HL-60 (cell line): Measurements from ENCODE around the gene NIBAN1.

Source experiments
- DNase-seq, 2 experiments: peaks; one replicate each; pipeline ENCODE4 v3.0.0-alpha.2; 2010 to 2020; ENCODE audit warnings: low read depth in 1 of 2, low spot score in 1 of 2
- H3K27ac ChIP-seq: fragments of 250-450 bp; sonication (Bioruptor Pico); replicated peaks from 2 replicates; pipeline ENCODE4 v1.5.1; 2020; ENCODE audit warnings: mild to moderate bottlenecking, moderate library complexity
- H3K27me3 ChIP-seq: fragments of 250-450 bp; sonication (Bioruptor Pico); 2 replicates; pipeline ENCODE4 v1.5.1; 2021; ENCODE audit warnings: mild to moderate bottlenecking, moderate library complexity; ENCODE audit not compliant: insufficient read depth, poor library complexity, severe bottlenecking
- H3K4me3 ChIP-seq: replicated peaks from 2 replicates; pipeline ENCODE4 v1.5.1; 2011; ENCODE audit warnings: mild to moderate bottlenecking, control low read depth, low read length; ENCODE audit not compliant: insufficient read depth
- GABPA ChIP-seq: IDR thresholded peaks from 2 replicates; pipeline ENCODE4 v1.6.1; 2012; ENCODE audit warnings: low read depth
- POLR2AphosphoS5 ChIP-seq: IDR thresholded peaks from 2 replicates; pipeline ENCODE4 v1.6.1; 2012; ENCODE audit warnings: low read depth
- SPI1 ChIP-seq: IDR thresholded peaks from 2 replicates; pipeline ENCODE4 v1.6.1; 2012; ENCODE audit warnings: low read depth, mild to moderate bottlenecking, borderline replicate concordance
- TF ChIP-seq, protein P1 (sequence below): IDR thresholded peaks from 2 replicates; pipeline ENCODE4 v1.6.1; 2012; ENCODE audit warnings: low read depth; ENCODE audit not compliant: insufficient replicate concordance
- TF ChIP-seq, protein P2 (sequence below): IDR thresholded peaks from one replicate; pipeline ENCODE4 v1.5.1; 2011; ENCODE audit warnings: low read length, control low read depth, inconsistent platforms; ENCODE audit not compliant: insufficient read depth

Gene NIBAN1

DNA sequence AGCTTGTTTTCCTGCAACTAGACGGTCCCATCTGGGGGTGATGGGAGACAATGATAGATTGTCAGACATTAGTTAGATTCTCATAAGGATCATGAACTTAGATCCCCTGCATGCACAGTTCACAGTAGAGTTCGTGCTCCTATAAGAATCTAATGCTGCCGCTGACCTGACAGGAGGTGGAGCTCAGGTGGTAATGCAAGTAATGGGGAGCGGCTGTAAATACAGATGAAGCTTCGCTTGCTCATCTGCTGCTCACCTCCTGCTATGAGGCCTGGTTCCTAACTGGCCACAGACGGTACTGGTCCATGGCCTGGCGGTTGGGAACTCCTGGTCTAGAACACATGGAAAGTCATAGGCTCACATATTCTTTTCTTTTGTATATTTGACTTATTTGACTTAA lies 42.0 kb downstream of the NIBAN1 start:
- no peak overlapping the region for H3K4me3 ChIP-seq
- TF ChIP-seq GABPA, result no peak
- TF ChIP-seq POLR2AphosphoS5, result no peak
- TF ChIP-seq, protein P1, sequence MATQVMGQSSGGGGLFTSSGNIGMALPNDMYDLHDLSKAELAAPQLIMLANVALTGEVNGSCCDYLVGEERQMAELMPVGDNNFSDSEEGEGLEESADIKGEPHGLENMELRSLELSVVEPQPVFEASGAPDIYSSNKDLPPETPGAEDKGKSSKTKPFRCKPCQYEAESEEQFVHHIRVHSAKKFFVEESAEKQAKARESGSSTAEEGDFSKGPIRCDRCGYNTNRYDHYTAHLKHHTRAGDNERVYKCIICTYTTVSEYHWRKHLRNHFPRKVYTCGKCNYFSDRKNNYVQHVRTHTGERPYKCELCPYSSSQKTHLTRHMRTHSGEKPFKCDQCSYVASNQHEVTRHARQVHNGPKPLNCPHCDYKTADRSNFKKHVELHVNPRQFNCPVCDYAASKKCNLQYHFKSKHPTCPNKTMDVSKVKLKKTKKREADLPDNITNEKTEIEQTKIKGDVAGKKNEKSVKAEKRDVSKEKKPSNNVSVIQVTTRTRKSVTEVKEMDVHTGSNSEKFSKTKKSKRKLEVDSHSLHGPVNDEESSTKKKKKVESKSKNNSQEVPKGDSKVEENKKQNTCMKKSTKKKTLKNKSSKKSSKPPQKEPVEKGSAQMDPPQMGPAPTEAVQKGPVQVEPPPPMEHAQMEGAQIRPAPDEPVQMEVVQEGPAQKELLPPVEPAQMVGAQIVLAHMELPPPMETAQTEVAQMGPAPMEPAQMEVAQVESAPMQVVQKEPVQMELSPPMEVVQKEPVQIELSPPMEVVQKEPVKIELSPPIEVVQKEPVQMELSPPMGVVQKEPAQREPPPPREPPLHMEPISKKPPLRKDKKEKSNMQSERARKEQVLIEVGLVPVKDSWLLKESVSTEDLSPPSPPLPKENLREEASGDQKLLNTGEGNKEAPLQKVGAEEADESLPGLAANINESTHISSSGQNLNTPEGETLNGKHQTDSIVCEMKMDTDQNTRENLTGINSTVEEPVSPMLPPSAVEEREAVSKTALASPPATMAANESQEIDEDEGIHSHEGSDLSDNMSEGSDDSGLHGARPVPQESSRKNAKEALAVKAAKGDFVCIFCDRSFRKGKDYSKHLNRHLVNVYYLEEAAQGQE, result no peak
- TF ChIP-seq, protein P2, sequence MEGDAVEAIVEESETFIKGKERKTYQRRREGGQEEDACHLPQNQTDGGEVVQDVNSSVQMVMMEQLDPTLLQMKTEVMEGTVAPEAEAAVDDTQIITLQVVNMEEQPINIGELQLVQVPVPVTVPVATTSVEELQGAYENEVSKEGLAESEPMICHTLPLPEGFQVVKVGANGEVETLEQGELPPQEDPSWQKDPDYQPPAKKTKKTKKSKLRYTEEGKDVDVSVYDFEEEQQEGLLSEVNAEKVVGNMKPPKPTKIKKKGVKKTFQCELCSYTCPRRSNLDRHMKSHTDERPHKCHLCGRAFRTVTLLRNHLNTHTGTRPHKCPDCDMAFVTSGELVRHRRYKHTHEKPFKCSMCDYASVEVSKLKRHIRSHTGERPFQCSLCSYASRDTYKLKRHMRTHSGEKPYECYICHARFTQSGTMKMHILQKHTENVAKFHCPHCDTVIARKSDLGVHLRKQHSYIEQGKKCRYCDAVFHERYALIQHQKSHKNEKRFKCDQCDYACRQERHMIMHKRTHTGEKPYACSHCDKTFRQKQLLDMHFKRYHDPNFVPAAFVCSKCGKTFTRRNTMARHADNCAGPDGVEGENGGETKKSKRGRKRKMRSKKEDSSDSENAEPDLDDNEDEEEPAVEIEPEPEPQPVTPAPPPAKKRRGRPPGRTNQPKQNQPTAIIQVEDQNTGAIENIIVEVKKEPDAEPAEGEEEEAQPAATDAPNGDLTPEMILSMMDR, result no peak
- no peak for TF ChIP-seq SPI1
- no peaks in the 10 kb centered on the region for H3K27me3 ChIP-seq

DNA sequence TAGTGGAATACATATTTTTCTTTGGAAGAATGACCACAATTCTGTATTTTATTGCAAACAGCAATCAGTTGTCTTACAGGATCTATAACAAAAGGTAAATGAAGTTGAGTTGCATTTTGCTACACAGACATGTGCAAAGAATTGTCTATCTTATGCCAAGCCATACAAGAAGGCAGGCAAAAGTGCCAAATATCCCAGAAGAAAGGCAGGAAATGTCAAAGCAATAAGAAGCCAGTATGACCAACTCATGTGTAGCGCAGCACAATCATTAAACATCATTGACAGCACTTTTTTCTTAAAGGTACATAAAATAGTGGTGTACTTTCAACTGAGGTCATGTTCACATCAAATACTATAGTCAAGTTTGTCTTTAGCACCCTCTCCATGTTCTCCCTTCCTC lies 42.7 kb downstream of the NIBAN1 start:
- no peak overlapping the region for H3K4me3 ChIP-seq
- TF ChIP-seq POLR2AphosphoS5 (no peak), GABPA (no peak), SPI1 (no peak)
- TF ChIP-seq, protein P1, result no peak
- TF ChIP-seq, protein P2, result no peak
- H3K27ac ChIP-seq, result no peak overlapping the region
- DNase-seq, result no peak
- no peaks in the 10 kb centered on the region for H3K27me3 ChIP-seq

More for the DNA sequence above, 42.0 kb downstream of the NIBAN1 start:
- DNase-seq, result no peak
- no peak overlapping the region for H3K27ac ChIP-seq

DNA sequence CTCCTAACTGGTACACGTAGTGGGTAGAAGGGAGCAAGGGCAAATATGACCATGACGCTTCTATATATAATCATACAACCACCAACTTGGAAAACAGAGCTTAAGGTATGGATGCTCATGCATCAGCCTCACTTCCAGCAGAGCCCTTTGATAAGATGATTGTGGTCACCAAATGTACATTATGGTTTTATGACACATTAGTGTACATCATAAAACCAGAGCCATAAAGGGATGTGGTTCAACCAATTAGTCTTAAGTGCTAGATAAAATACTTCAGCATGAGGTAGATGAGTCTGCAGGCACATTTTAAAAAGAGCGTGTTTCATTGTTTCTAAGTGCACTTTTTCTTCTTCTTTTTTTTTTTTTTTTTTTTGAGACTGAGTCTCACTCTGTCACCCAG lies 43.7 kb downstream of the NIBAN1 start:
- no peak for DNase-seq
- TF ChIP-seq, protein P1, result no peak
- no peak for TF ChIP-seq SPI1
- TF ChIP-seq GABPA, result no peak
- TF ChIP-seq, protein P2, result no peak
- no peak for TF ChIP-seq POLR2AphosphoS5
- no peak overlapping the region for H3K4me3 ChIP-seq
- no peak overlapping the region for H3K27ac ChIP-seq
- no peaks in the 10 kb centered on the region for H3K27me3 ChIP-seq
